K562 (cell line): ENCODE measurements around the gene OR52A5. TPM values are rescaled to one million over a fixed set of nuclear protein-coding genes. Genes with fewer than 3 reads are reported as not detected.

ENCODE experiments used
- ATAC-seq: fragments of 200-7000 bp; cut with Tn5 transposase; 3 replicates; pipeline ENCODE4 v1.9.1; 2020; ENCODE audit warnings: moderate library complexity
- BruUV-seq: library from RNA; stranded (reverse); fragments of 400-500 nt; replicated peaks from 2 replicates; lab custom pipeline; 2021; lab: Mats Ljungman, UMichigan
- CTCF ChIA-PET: fragments of 300-600 bp; formaldehyde crosslinking; extraction: SDS; loops from one replicate; lab custom pipeline; 2021; ENCODE audit warnings: low intra/inter-chr PET ratio; lab: Yijun Ruan, JAX
- POLR2A ChIA-PET: fragments of 300-600, 350-650 bp; sonication (Branson Sonifier 250); formaldehyde crosslinking; extraction: SDS; loops from one replicate; lab custom pipeline; 2021; ENCODE audit warnings: antibody characterized with exemption, inconsistent platforms; lab: Yijun Ruan, JAX
- DNase-seq, 4 experiments: peaks; one replicate each; pipeline versions ENCODE4 v3.0.0 to v3.0.0-alpha.2; 2011 to 2018; ENCODE audit warnings: low spot score in 3 of 4, mixed read lengths in 3 of 4; ENCODE audit errors: extremely low read depth in 1 of 4
- FAIRE-seq: peaks from 2 replicates; lab custom pipeline; 2011; peaks lifted over from hg19 to GRCh38; lab: Jason Lieb, UNC
- H2AFZ ChIP-seq: 2 replicates; pipeline ENCODE4 v1.6.0; 2011; ENCODE audit warnings: low read depth, low read length, control low read depth, inconsistent platforms
- H3K27ac ChIP-seq: fragments of 200-600 bp; 3 replicates; pipeline ENCODE4 v1.8.0; 2011; ENCODE audit warnings: low read depth, mild to moderate bottlenecking, control low read depth, inconsistent platforms, low read length, moderate library complexity, mixed read lengths; ENCODE audit errors: extremely low read depth
- H3K27me3 ChIP-seq, 2 experiments: fragments of 300-600 bp in 1 of 2; 2 replicates in 1 of 2; 3 replicates in 1 of 2; pipeline versions ENCODE4 v1.6.0 to v1.8.0; 2011; ENCODE audit warnings: inconsistent platforms in 2 of 2, low read length in 2 of 2, mild to moderate bottlenecking in 1 of 2, mixed read lengths in 1 of 2, moderate library complexity in 1 of 2; ENCODE audit not compliant: control insufficient read depth in 2 of 2, insufficient read depth in 2 of 2
- H3K36me3 ChIP-seq: fragments of 300-600 bp; 3 replicates; pipeline ENCODE4 v1.8.0; 2011; ENCODE audit warnings: mild to moderate bottlenecking, low read length, inconsistent platforms; ENCODE audit not compliant: control insufficient read depth, insufficient read depth
- H3K4me1 ChIP-seq, 2 experiments: fragments of 200-600 bp in 1 of 2; replicated peaks in 1 of 2; 2 replicates in 1 of 2; 3 replicates in 1 of 2; pipeline versions ENCODE4 v1.5.1 to v1.8.0; 2011; ENCODE audit warnings: inconsistent platforms in 2 of 2, low read length in 2 of 2, mild to moderate bottlenecking in 1 of 2, mixed read lengths in 1 of 2, moderate library complexity in 1 of 2; ENCODE audit not compliant: control insufficient read depth in 2 of 2, insufficient read depth in 2 of 2
- H3K4me2 ChIP-seq: 2 replicates; pipeline ENCODE4 v1.6.1; 2011; ENCODE audit warnings: low read length, control low read depth, inconsistent platforms, mixed read lengths; ENCODE audit not compliant: insufficient read depth
- H3K4me3 ChIP-seq: fragments of 200-600 bp; sonication (generic), shearing (Covaris generic); 2 replicates; pipeline ENCODE4 v1.5.1; 2016; ENCODE audit warnings: control low read depth, inconsistent platforms
- H3K79me2 ChIP-seq: fragments of 200-600 bp; 3 replicates; pipeline ENCODE4 v1.8.0; 2011; ENCODE audit warnings: low read length, inconsistent platforms; ENCODE audit not compliant: control insufficient read depth, insufficient read depth
- H3K9ac ChIP-seq, 2 experiments: 2 replicates each; pipeline versions ENCODE4 v1.6.0 to v1.6.1; 2011; ENCODE audit warnings: low read depth in 2 of 2, low read length in 2 of 2, control low read depth in 1 of 2, inconsistent platforms in 1 of 2, mild to moderate bottlenecking in 1 of 2, mixed read lengths in 1 of 2; ENCODE audit not compliant: insufficient read depth in 1 of 2
- H3K9me1 ChIP-seq: one replicate; pipeline ENCODE4 v1.6.0; 2011; ENCODE audit warnings: inconsistent platforms, mild to moderate bottlenecking, low read length, moderate library complexity; ENCODE audit not compliant: control insufficient read depth, insufficient read depth
- H3K9me3 ChIP-seq: replicated peaks from 2 replicates; pipeline ENCODE4 v1.5.1; 2011; ENCODE audit warnings: low read depth, low read length, inconsistent platforms; ENCODE audit not compliant: control insufficient read depth, insufficient read depth
- H4K20me1 ChIP-seq: replicated peaks from 2 replicates; pipeline ENCODE4 v1.6.1; 2011; ENCODE audit warnings: low read length, inconsistent platforms, mixed read lengths; ENCODE audit not compliant: control insufficient read depth, insufficient read depth
- C11orf30 ChIP-seq: fragments of 450-650 bp; IDR thresholded peaks from 2 replicates; pipeline ENCODE4 v1.6.1; 2016; ENCODE audit warnings: low read depth, mild to moderate bottlenecking
- CBX8 ChIP-seq: fragments of 200-600 bp; sonication (generic); IDR thresholded peaks from 2 replicates; pipeline ENCODE4 v1.6.1; 2012; ENCODE audit warnings: borderline replicate concordance, mixed run types, low read depth, mild to moderate bottlenecking, moderate library complexity, mixed read lengths, low read length, control low read depth, inconsistent platforms; ENCODE audit not compliant: poor library complexity, severe bottlenecking; ENCODE audit errors: extremely low read depth
- ESRRA ChIP-seq: fragments of 450-650 bp; IDR thresholded peaks from 2 replicates; pipeline ENCODE4 v1.6.1; 2014; ENCODE audit warnings: low read depth, mild to moderate bottlenecking, moderate library complexity, borderline replicate concordance
- GATAD2A ChIP-seq: fragments of 450-650 bp; IDR thresholded peaks from 2 replicates; pipeline ENCODE4 v1.6.1; 2017
- HCFC1 ChIP-seq: IDR thresholded peaks from 2 replicates; pipeline ENCODE4 v1.6.1; 2012; ENCODE audit warnings: low read depth, low read length, improper control_type of control experiment
- HDAC3 ChIP-seq: fragments of 450-650 bp; IDR thresholded peaks from 2 replicates; pipeline ENCODE4 v1.6.1; 2018; ENCODE audit warnings: borderline replicate concordance, mild to moderate bottlenecking, moderate library complexity; ENCODE audit not compliant: partially characterized antibody
- L3MBTL2 ChIP-seq: fragments of 450-650 bp; IDR thresholded peaks from 2 replicates; pipeline ENCODE4 v1.6.1; 2016; ENCODE audit warnings: mild to moderate bottlenecking, moderate library complexity
- MAFF ChIP-seq: IDR thresholded peaks from 2 replicates; pipeline ENCODE4 v1.6.1; 2012; ENCODE audit warnings: low read length, improper control_type of control experiment
- MTA2 ChIP-seq: fragments of 450-650 bp; IDR thresholded peaks from 2 replicates; pipeline ENCODE4 v1.6.1; 2016; ENCODE audit warnings: low read depth
- NFE2L1 ChIP-seq: fragments of 450-650 bp; IDR thresholded peaks from 2 replicates; pipeline ENCODE4 v1.6.1; 2016; ENCODE audit warnings: missing genetic modification characterization, low read depth, mild to moderate bottlenecking, missing compliant biosample characterization, moderate library complexity, borderline replicate concordance
- NR1H2 ChIP-seq: sonication (generic); formaldehyde crosslinking; IDR thresholded peaks from 2 replicates; pipeline ENCODE4 v1.4.0; 2020; ENCODE audit warnings: mild to moderate bottlenecking, missing genetic modification reagents
- NRF1 ChIP-seq, 2 experiments: fragments of 450-650 bp; IDR thresholded peaks in 1 of 2; conservative IDR thresholded peaks in 1 of 2; 2 replicates each; pipeline ENCODE4 v1.6.1; 2014; ENCODE audit warnings: mild to moderate bottlenecking in 2 of 2
- PHF21A ChIP-seq: fragments of 450-650 bp; IDR thresholded peaks from 2 replicates; pipeline ENCODE4 v1.6.1; 2017; ENCODE audit warnings: low read depth, borderline replicate concordance
- ZNF316 ChIP-seq: fragments of 450-650 bp; IDR thresholded peaks from 2 replicates; pipeline ENCODE4 v1.6.1; 2016
- ZNF445 ChIP-seq: fragments of 250-450 bp; sonication (Bioruptor Pico); IDR thresholded peaks from 2 replicates; pipeline ENCODE4 v1.4.0; 2020; ENCODE audit warnings: low read depth, mild to moderate bottlenecking, moderate library complexity
- ZNF717 ChIP-seq: fragments of 250-450 bp; sonication (Bioruptor Pico); IDR thresholded peaks from 2 replicates; pipeline ENCODE4 v1.5.0; 2021
- WGBS: fragments of 100-300 bp; shearing (Covaris generic); methylation state at CpG from one replicate; pipeline ENCODE4 v1.1.6; 2016; ENCODE audit warnings: low coverage, mixed read lengths; ENCODE audit not compliant: insufficient coverage; ENCODE audit errors: missing lambda C conversion rate; 5-methylcytosine and 5-hydroxymethylcytosine counted together
- in situ Hi-C: fragments of 300-500 bp; cut with MboI; formaldehyde crosslinking; loops from 4 replicates; pipeline ENCODE4 v1.15.0; 2018; ENCODE audit warnings: inconsistent platforms, mixed read lengths
- intact Hi-C: fragments of 100-400 bp; cut with micrococcal nuclease; formaldehyde crosslinking; loops from 2 replicates; pipeline ENCODE4 v1.14.2; 2022
- polyA plus RNA-seq, 8 experiments: library from polyadenylated mRNA; depleted of rRNA in 4 of 8; stranded (reverse) in 5 of 8; unstranded in 3 of 8; fragments of >200 nt; fragmentation: Nextera tagmentation in 2 of 8; fragmentation: Illumina TruSeq in 1 of 8; extraction: Ambion mirVana in 2 of 8; extraction: Trizol in 1 of 8; gene quantifications; 2 replicates each; pipeline versions ENCODE4 v1.2.1 to v1.2.3, GENCODE V29; 2011 to 2014; ENCODE audit warnings: inconsistent platforms in 1 of 8, missing spikeins in 1 of 8
- total RNA-seq, 7 experiments: library from RNA; depleted of rRNA in 6 of 7; stranded (reverse); fragments of >200 nt in 6 of 7; fragmentation: Illumina TruSeq in 2 of 7; extraction: Trizol in 2 of 7; gene quantifications; 2 replicates each; pipeline versions ENCODE4 v1.2.1 to v1.2.3, GENCODE V29; 2011 to 2021; ENCODE audit warnings: low replicate concordance in 1 of 7

Gene OR52A5
- total and polyA plus RNA-seq, 9 of the 15 experiments (the other 6 are each of a cell fraction or from before 2014, with no cell fraction given), result 0.04 to 1.1 (median 0.94) TPM; not detected in 6

- POLR2A ChIA-PET, result interaction anchor here (0.6 kb wide), 1 partner anchor 652 kb away, joined by 4 read pairs; no protein-coding TSS in a partner anchor
- H3K9me3 ChIP-seq, result no peaks in the 10 kb centered on the region
- H3K9me1 ChIP-seq, result no peaks in the 10 kb centered on the region
- H3K27ac ChIP-seq, result no peak overlapping the region
- no TSS peak for BruUV-seq
- no peak for DNase-seq
- intact Hi-C loops, result no loop called here
- no peaks in the 10 kb centered on the region for H3K4me1 ChIP-seq
- TF ChIP-seq HCFC1 (no peak), CBX8 (no peak), GATAD2A (no peak), MAFF (peak; percentile 41; the same call in 1 of the 2 replicates), ZNF445 (CRISPR knock-in tag) (no peak), NFE2L1 (tag) (no peak), L3MBTL2 (no peak), ZNF717 (CRISPR knock-in tag) (no peak), C11orf30 (peak; percentile 66), PHF21A (no peak), MTA2 (no peak), ESRRA (no peak), NRF1 (conservative IDR thresholded peaks at IDR 0.05 in 1 of 2, IDR thresholded peaks at IDR 0.05 in 1 of 2) (no peak), NR1H2 (CRISPR knock-in tag) (no peak), HDAC3 (no peak), ZNF316 (peak; percentile 78)
- TF ChIP-seq, all 486 proteins: peak for 3
- H3K36me3 ChIP-seq, result no peaks in the 10 kb centered on the region
- in situ Hi-C loops, result no loop called here
- no peaks in the 10 kb centered on the region for H3K79me2 ChIP-seq
- no peaks in the 10 kb centered on the region for H3K27me3 ChIP-seq
- ATAC-seq (no peak), FAIRE-seq (no peak)
- no peaks in the 10 kb centered on the region for H4K20me1 ChIP-seq
- CTCF ChIA-PET, result no interaction called here
- 9% methylated on average over 3 of the region's 3 CpGs for WGBS
- H2AFZ ChIP-seq, result peak overlapping the region; percentile 13; the same call in 1 of the 2 replicates
- H3K9ac ChIP-seq, result no peak overlapping the region
- H3K4me3 ChIP-seq, result no peak overlapping the region
- H3K4me2 ChIP-seq, result no peak overlapping the region
Observed at GRCh38 chr11:5115339-5115738, 22.8 kb downstream of the OR52A5 start.
